ENCODE results near the gene NMRAL1.

The NMRAL1 gene

DNA sequence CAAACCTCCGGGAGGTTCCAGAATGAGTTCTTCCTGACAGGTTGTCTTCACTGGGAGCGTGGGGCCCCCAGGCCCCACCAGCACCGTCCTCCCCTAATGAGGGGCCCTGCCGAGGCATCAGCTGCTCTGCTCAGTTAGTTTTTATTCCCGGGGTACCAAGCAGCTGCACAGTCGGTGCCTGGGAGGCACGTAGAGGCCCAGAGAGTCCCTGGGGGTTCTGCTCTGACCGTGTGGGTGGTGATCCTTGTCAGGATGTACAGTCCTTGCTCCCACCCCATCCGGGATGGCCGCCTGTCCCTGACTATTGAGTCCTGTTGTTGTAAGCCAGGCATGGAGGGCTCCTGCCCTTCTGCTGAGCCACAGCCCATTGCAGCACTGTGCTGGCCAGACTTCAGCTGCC, 18.5 kb downstream of the NMRAL1 start:
- peaks cover 6 to 81% of the 10 kb centered on the region in 2 experiments; a peak in 2 of 3 replicates for H3K36me3 ChIP-seq (ENCODE audit: control insufficient read depth in 2 of 2, insufficient read depth in 1 of 2, low read length in 2 of 2)
- POLR2A ChIA-PET, result no interaction called here
- no peak overlapping the region for H3K27ac ChIP-seq (ENCODE audit: extremely low read depth, low read depth, low read length)
- CTCF ChIA-PET, result no interaction called here
- no peak for TF ChIP-seq ZIC2 (tag by site-specific recombination; IDR thresholded peaks at IDR 0.05)
- no peak for TF ChIP-seq ZNF223 (tag by site-specific recombination; IDR thresholded peaks at IDR 0.05)
- no peak for TF ChIP-seq ZBTB8A (tag by site-specific recombination; IDR thresholded peaks at IDR 0.05)
- no peak for TF ChIP-seq ZNF366 (tag by site-specific recombination; conservative IDR thresholded peaks at IDR 0.05)
- no peak for TF ChIP-seq SCRT1 (tag by site-specific recombination; IDR thresholded peaks at IDR 0.05; ENCODE audit: borderline replicate concordance)
- H3K4me3 ChIP-seq (ENCODE audit: low read depth, low read length), result no peak overlapping the region
- no peaks in the 10 kb centered on the region for H3K4me1 ChIP-seq (ENCODE audit: control insufficient read depth, insufficient read depth, low read length)
- no peaks in the 10 kb centered on the region for H3K9me3 ChIP-seq (ENCODE audit: control insufficient read depth, insufficient read depth, low read depth, low read length)

DNA sequence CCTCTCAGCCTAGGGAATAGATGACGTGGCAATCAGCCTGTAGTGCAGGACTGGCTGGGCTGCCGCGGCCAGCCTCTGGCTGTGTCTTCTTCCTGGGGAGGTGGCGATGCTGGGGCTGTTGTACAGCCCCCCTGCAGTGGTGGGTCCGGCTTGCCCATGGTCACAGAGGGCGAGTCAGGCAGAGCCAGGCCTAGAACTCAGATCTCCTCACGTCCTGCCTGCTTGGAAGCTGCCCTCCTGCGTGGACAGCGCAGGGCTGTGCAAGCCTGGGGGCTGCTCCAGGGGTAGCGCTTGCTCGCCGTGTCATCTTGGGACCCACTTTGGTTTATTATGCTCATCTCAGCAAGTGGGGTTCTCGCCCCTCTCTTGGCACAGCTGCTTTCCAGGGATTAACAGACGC, 19.3 kb downstream of the NMRAL1 start:
- Histone ChIP-seq H3K4me1 (ENCODE audit: control insufficient read depth, insufficient read depth, low read length) (no peaks in the 10 kb centered on the region), H3K9me3 (ENCODE audit: control insufficient read depth, insufficient read depth, low read depth, low read length) (no peaks in the 10 kb centered on the region), H3K4me3 (ENCODE audit: low read depth, low read length) (no peak overlapping the region), H3K27ac (ENCODE audit: extremely low read depth, low read depth, low read length) (no peak overlapping the region), H3K36me3 (ENCODE audit: control insufficient read depth in 2 of 2, insufficient read depth in 1 of 2, low read length in 2 of 2) (peaks cover 6 to 86% of the 10 kb centered on the region in 2 experiments; a peak in 2 of 3 replicates)
- POLR2A ChIA-PET, result no interaction called here
- CTCF ChIA-PET, result no interaction called here
- TF ChIP-seq, protein P1, sequence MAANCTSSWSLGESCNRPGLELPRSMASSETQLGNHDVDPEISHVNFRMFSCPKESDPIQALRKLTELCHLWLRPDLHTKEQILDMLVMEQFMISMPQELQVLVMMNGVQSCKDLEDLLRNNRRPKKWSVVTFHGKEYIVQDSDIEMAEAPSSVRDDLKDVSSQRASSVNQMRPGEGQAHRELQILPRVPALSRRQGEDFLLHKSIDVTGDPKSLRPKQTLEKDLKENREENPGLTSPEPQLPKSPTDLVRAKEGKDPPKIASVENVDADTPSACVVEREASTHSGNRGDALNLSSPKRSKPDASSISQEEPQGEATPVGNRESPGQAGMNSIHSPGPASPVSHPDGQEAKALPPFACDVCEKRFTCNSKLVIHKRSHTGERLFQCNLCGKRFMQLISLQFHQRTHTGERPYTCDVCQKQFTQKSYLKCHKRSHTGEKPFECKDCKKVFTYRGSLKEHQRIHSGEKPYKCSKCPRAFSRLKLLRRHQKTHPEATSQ (tag by site-specific recombination; IDR thresholded peaks at IDR 0.05), result no peak
- peak; percentile 52 for TF ChIP-seq ZIC2 (tag by site-specific recombination; IDR thresholded peaks at IDR 0.05)

DNA sequence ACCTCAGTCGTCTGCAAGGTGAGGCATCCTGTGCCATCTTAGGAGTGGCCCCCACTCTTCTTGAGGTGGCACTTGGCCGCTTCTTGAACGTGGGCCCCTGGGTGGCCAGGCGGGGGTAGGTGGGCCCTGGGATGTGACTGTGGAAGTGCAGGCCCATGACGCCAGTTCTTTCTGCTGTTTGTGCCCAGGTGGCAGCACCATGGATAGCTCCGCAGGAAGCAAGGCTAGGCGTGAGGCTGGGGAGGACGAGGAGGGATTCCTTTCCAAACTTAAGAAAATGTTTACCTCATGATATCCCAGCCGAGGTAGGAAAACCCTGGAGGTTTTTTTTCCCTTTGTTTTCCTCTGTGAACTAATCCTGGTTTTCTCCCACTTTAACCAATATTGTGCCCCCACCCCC, 19.8 kb downstream of the NMRAL1 start:
- Histone ChIP-seq H3K4me1 (ENCODE audit: control insufficient read depth, insufficient read depth, low read length) (no peaks in the 10 kb centered on the region), H3K9me3 (ENCODE audit: control insufficient read depth, insufficient read depth, low read depth, low read length) (no peaks in the 10 kb centered on the region), H3K36me3 (ENCODE audit: control insufficient read depth in 2 of 2, insufficient read depth in 1 of 2, low read length in 2 of 2) (peaks cover 6 to 87% of the 10 kb centered on the region in 2 experiments; a peak in 2 of 3 replicates), H3K4me3 (ENCODE audit: low read depth, low read length) (no peak overlapping the region), H3K27ac (ENCODE audit: extremely low read depth, low read depth, low read length) (no peak overlapping the region)
- ChIA-PET CTCF (no interaction called here), POLR2A (no interaction called here)
- TF ChIP-seq GLI2 (tag by site-specific recombination; IDR thresholded peaks at IDR 0.05; ENCODE audit: borderline replicate concordance, low read depth), result no peak
- TF ChIP-seq ZNF707 (tag by site-specific recombination; IDR thresholded peaks at IDR 0.05), result no peak
- TF ChIP-seq ZNF544 (tag by site-specific recombination; IDR thresholded peaks at IDR 0.05), result no peak
- no peak for TF ChIP-seq ZNF549 (tag by site-specific recombination; IDR thresholded peaks at IDR 0.05)
- TF ChIP-seq, protein P2, sequence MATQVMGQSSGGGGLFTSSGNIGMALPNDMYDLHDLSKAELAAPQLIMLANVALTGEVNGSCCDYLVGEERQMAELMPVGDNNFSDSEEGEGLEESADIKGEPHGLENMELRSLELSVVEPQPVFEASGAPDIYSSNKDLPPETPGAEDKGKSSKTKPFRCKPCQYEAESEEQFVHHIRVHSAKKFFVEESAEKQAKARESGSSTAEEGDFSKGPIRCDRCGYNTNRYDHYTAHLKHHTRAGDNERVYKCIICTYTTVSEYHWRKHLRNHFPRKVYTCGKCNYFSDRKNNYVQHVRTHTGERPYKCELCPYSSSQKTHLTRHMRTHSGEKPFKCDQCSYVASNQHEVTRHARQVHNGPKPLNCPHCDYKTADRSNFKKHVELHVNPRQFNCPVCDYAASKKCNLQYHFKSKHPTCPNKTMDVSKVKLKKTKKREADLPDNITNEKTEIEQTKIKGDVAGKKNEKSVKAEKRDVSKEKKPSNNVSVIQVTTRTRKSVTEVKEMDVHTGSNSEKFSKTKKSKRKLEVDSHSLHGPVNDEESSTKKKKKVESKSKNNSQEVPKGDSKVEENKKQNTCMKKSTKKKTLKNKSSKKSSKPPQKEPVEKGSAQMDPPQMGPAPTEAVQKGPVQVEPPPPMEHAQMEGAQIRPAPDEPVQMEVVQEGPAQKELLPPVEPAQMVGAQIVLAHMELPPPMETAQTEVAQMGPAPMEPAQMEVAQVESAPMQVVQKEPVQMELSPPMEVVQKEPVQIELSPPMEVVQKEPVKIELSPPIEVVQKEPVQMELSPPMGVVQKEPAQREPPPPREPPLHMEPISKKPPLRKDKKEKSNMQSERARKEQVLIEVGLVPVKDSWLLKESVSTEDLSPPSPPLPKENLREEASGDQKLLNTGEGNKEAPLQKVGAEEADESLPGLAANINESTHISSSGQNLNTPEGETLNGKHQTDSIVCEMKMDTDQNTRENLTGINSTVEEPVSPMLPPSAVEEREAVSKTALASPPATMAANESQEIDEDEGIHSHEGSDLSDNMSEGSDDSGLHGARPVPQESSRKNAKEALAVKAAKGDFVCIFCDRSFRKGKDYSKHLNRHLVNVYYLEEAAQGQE (tag by site-specific recombination; IDR thresholded peaks at IDR 0.05), result peak; percentile 94
- no peak for TF ChIP-seq ZNF701 (tag by site-specific recombination; IDR thresholded peaks at IDR 0.05)

DNA sequence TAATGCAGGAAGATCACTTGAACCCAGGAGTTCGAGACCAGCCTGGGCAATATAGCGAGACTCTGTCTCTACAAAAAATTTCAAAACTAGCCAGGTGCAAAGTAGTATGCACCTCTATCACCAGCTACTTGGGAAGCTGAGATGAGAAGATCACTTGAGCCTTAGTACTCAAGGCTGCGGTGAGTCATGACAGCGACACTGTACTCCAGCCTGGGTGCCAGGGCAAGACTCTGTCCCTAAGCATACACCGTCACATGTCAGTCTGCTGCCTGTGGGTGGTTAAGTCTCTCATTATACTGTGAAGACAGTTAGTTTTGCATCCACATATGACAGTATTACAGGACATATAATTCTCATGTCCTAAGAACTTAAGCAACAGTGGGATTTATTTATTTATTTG, 21.8 kb downstream of the NMRAL1 start:
- H3K36me3 ChIP-seq (ENCODE audit: control insufficient read depth in 2 of 2, insufficient read depth in 1 of 2, low read length in 2 of 2), result peaks cover 14 to 90% of the 10 kb centered on the region in 2 experiments; a peak in 2 of 3 replicates
- CTCF ChIA-PET, result no interaction called here
- no peak overlapping the region for H3K4me3 ChIP-seq (ENCODE audit: low read depth, low read length)
- H3K9me3 ChIP-seq (ENCODE audit: control insufficient read depth, insufficient read depth, low read depth, low read length), result no peaks in the 10 kb centered on the region
- no peaks in the 10 kb centered on the region for H3K4me1 ChIP-seq (ENCODE audit: control insufficient read depth, insufficient read depth, low read length)
- no peak overlapping the region for H3K27ac ChIP-seq (ENCODE audit: extremely low read depth, low read depth, low read length)
- POLR2A ChIA-PET, result no interaction called here
- TF ChIP-seq SP2 (tag by site-specific recombination; IDR thresholded peaks at IDR 0.05) (no peak), ZNF544 (tag by site-specific recombination; IDR thresholded peaks at IDR 0.05) (no peak), ZNF701 (tag by site-specific recombination; IDR thresholded peaks at IDR 0.05) (no peak), ZNF837 (tag by site-specific recombination; IDR thresholded peaks at IDR 0.05) (no peak), SCRT2 (tag by site-specific recombination; IDR thresholded peaks at IDR 0.05) (no peak), ZNF404 (tag by site-specific recombination; IDR thresholded peaks at IDR 0.05) (no peak), SETDB1 (IDR thresholded peaks at IDR 0.05; ENCODE audit: insufficient read length, low read length) (no peak), ZNF510 (tag by site-specific recombination; IDR thresholded peaks at IDR 0.05; ENCODE audit: insufficient replicate concordance) (no peak)
- TF ChIP-seq, protein P3, sequence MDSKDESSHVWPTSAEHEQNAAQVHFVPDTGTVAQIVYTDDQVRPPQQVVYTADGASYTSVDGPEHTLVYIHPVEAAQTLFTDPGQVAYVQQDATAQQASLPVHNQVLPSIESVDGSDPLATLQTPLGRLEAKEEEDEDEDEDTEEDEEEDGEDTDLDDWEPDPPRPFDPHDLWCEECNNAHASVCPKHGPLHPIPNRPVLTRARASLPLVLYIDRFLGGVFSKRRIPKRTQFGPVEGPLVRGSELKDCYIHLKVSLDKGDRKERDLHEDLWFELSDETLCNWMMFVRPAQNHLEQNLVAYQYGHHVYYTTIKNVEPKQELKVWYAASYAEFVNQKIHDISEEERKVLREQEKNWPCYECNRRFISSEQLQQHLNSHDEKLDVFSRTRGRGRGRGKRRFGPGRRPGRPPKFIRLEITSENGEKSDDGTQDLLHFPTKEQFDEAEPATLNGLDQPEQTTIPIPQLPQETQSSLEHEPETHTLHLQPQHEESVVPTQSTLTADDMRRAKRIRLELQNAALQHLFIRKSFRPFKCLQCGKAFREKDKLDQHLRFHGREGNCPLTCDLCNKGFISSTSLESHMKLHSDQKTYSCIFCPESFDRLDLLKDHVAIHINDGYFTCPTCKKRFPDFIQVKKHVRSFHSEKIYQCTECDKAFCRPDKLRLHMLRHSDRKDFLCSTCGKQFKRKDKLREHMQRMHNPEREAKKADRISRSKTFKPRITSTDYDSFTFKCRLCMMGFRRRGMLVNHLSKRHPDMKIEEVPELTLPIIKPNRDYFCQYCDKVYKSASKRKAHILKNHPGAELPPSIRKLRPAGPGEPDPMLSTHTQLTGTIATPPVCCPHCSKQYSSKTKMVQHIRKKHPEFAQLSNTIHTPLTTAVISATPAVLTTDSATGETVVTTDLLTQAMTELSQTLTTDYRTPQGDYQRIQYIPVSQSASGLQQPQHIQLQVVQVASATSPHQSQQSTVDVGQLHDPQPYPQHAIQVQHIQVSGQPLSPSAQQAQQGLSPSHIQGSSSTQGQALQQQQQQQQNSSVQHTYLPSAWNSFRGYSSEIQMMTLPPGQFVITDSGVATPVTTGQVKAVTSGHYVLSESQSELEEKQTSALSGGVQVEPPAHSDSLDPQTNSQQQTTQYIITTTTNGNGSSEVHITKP (tag by site-specific recombination; IDR thresholded peaks at IDR 0.05), result no peak
- TF ChIP-seq, protein P4, sequence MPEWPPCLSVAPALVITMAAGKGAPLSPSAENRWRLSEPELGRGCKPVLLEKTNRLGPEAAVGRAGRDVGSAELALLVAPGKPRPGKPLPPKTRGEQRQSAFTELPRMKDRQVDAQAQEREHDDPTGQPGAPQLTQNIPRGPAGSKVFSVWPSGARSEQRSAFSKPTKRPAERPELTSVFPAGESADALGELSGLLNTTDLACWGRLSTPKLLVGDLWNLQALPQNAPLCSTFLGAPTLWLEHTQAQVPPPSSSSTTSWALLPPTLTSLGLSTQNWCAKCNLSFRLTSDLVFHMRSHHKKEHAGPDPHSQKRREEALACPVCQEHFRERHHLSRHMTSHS (tag by site-specific recombination; IDR thresholded peaks at IDR 0.05), result no peak

Data from HEK293 (cell line).